K562 (cell line): Measurements from ENCODE around the gene C11orf54. TPM values are rescaled to one million over a fixed set of nuclear protein-coding genes. Genes with fewer than 3 reads are reported as not detected.
A peak's percentile ranks its signal among the peaks of the same experiment; 100 is the strongest.

ENCODE experiments used
- ATAC-seq: fragments of 200-7000 bp; cut with Tn5 transposase; 3 replicates; pipeline ENCODE4 v1.9.1; 2020; ENCODE audit warnings: moderate library complexity
- BruUV-seq: library from RNA; stranded (reverse); fragments of 400-500 nt; replicated peaks from 2 replicates; lab custom pipeline; 2021; lab: Mats Ljungman, UMichigan
- CTCF ChIA-PET: fragments of 300-600 bp; formaldehyde crosslinking; extraction: SDS; loops from one replicate; lab custom pipeline; 2021; ENCODE audit warnings: low intra/inter-chr PET ratio; lab: Yijun Ruan, JAX
- POLR2A ChIA-PET: fragments of 300-600, 350-650 bp; sonication (Branson Sonifier 250); formaldehyde crosslinking; extraction: SDS; loops from one replicate; lab custom pipeline; 2021; ENCODE audit warnings: antibody characterized with exemption, inconsistent platforms; lab: Yijun Ruan, JAX
- DNase-seq, 4 experiments: peaks; one replicate each; pipeline versions ENCODE4 v3.0.0 to v3.0.0-alpha.2; 2011 to 2018; ENCODE audit warnings: low spot score in 3 of 4, mixed read lengths in 3 of 4; ENCODE audit errors: extremely low read depth in 1 of 4
- FAIRE-seq: peaks from 2 replicates; lab custom pipeline; 2011; peaks lifted over from hg19 to GRCh38; lab: Jason Lieb, UNC
- H2AFZ ChIP-seq: 2 replicates; pipeline ENCODE4 v1.6.0; 2011; ENCODE audit warnings: low read depth, low read length, control low read depth, inconsistent platforms
- H3K27ac ChIP-seq: fragments of 200-600 bp; 3 replicates; pipeline ENCODE4 v1.8.0; 2011; ENCODE audit warnings: low read depth, mild to moderate bottlenecking, control low read depth, inconsistent platforms, low read length, moderate library complexity, mixed read lengths; ENCODE audit errors: extremely low read depth
- H3K27me3 ChIP-seq, 2 experiments: fragments of 300-600 bp in 1 of 2; 2 replicates in 1 of 2; 3 replicates in 1 of 2; pipeline versions ENCODE4 v1.6.0 to v1.8.0; 2011; ENCODE audit warnings: inconsistent platforms in 2 of 2, low read length in 2 of 2, mild to moderate bottlenecking in 1 of 2, mixed read lengths in 1 of 2, moderate library complexity in 1 of 2; ENCODE audit not compliant: control insufficient read depth in 2 of 2, insufficient read depth in 2 of 2
- H3K36me3 ChIP-seq: fragments of 300-600 bp; 3 replicates; pipeline ENCODE4 v1.8.0; 2011; ENCODE audit warnings: mild to moderate bottlenecking, low read length, inconsistent platforms; ENCODE audit not compliant: control insufficient read depth, insufficient read depth
- H3K4me1 ChIP-seq, 2 experiments: fragments of 200-600 bp in 1 of 2; replicated peaks in 1 of 2; 2 replicates in 1 of 2; 3 replicates in 1 of 2; pipeline versions ENCODE4 v1.5.1 to v1.8.0; 2011; ENCODE audit warnings: inconsistent platforms in 2 of 2, low read length in 2 of 2, mild to moderate bottlenecking in 1 of 2, mixed read lengths in 1 of 2, moderate library complexity in 1 of 2; ENCODE audit not compliant: control insufficient read depth in 2 of 2, insufficient read depth in 2 of 2
- H3K4me2 ChIP-seq: 2 replicates; pipeline ENCODE4 v1.6.1; 2011; ENCODE audit warnings: low read length, control low read depth, inconsistent platforms, mixed read lengths; ENCODE audit not compliant: insufficient read depth
- H3K4me3 ChIP-seq: fragments of 200-600 bp; sonication (generic), shearing (Covaris generic); 2 replicates; pipeline ENCODE4 v1.5.1; 2016; ENCODE audit warnings: control low read depth, inconsistent platforms
- H3K79me2 ChIP-seq: fragments of 200-600 bp; 3 replicates; pipeline ENCODE4 v1.8.0; 2011; ENCODE audit warnings: low read length, inconsistent platforms; ENCODE audit not compliant: control insufficient read depth, insufficient read depth
- H3K9ac ChIP-seq, 2 experiments: 2 replicates each; pipeline versions ENCODE4 v1.6.0 to v1.6.1; 2011; ENCODE audit warnings: low read depth in 2 of 2, low read length in 2 of 2, control low read depth in 1 of 2, inconsistent platforms in 1 of 2, mild to moderate bottlenecking in 1 of 2, mixed read lengths in 1 of 2; ENCODE audit not compliant: insufficient read depth in 1 of 2
- H3K9me1 ChIP-seq: one replicate; pipeline ENCODE4 v1.6.0; 2011; ENCODE audit warnings: inconsistent platforms, mild to moderate bottlenecking, low read length, moderate library complexity; ENCODE audit not compliant: control insufficient read depth, insufficient read depth
- H3K9me3 ChIP-seq: replicated peaks from 2 replicates; pipeline ENCODE4 v1.5.1; 2011; ENCODE audit warnings: low read depth, low read length, inconsistent platforms; ENCODE audit not compliant: control insufficient read depth, insufficient read depth
- H4K20me1 ChIP-seq: replicated peaks from 2 replicates; pipeline ENCODE4 v1.6.1; 2011; ENCODE audit warnings: low read length, inconsistent platforms, mixed read lengths; ENCODE audit not compliant: control insufficient read depth, insufficient read depth
- CBX8 ChIP-seq: fragments of 200-600 bp; sonication (generic); IDR thresholded peaks from 2 replicates; pipeline ENCODE4 v1.6.1; 2012; ENCODE audit warnings: borderline replicate concordance, mixed run types, low read depth, mild to moderate bottlenecking, moderate library complexity, mixed read lengths, low read length, control low read depth, inconsistent platforms; ENCODE audit not compliant: poor library complexity, severe bottlenecking; ENCODE audit errors: extremely low read depth
- E2F3 ChIP-seq: fragments of 250-450 bp; sonication (Bioruptor Pico); IDR thresholded peaks from 2 replicates; pipeline ENCODE4 v1.4.0; 2020; ENCODE audit warnings: mild to moderate bottlenecking
- GATAD2B ChIP-seq: fragments of 450-650 bp; IDR thresholded peaks from 2 replicates; pipeline ENCODE4 v1.6.1; 2017; ENCODE audit warnings: mild to moderate bottlenecking, borderline replicate concordance
- HNRNPL ChIP-seq: fragments of 200-400 bp; formaldehyde crosslinking; IDR thresholded peaks from 2 replicates; pipeline ENCODE4 v1.6.1; 2017; ENCODE audit warnings: low read depth, mild to moderate bottlenecking, low read length
- KHSRP ChIP-seq: fragments of 450-650 bp; IDR thresholded peaks from 2 replicates; pipeline ENCODE4 v1.6.1; 2017
- MAFG ChIP-seq: fragments of 450-650 bp; conservative IDR thresholded peaks from 2 replicates; pipeline ENCODE4 v1.6.1; 2016; ENCODE audit warnings: missing genetic modification characterization, missing compliant biosample characterization
- MYC ChIP-seq, 2 experiments: fragments of 250-450 bp in 1 of 2; sonication (Bioruptor Pico) in 1 of 2; IDR thresholded peaks; 2 replicates each; pipeline versions ENCODE4 v1.5.1 to v1.6.1; 2012 to 2021; ENCODE audit warnings: low read depth in 2 of 2, borderline replicate concordance in 1 of 2, improper control_type of control experiment in 1 of 2, low read length in 1 of 2, mild to moderate bottlenecking in 1 of 2, moderate library complexity in 1 of 2
- NCOA6 ChIP-seq: fragments of 450-650 bp; IDR thresholded peaks from 2 replicates; pipeline ENCODE4 v1.6.1; 2017; ENCODE audit warnings: mild to moderate bottlenecking
- NEUROD1 ChIP-seq: fragments of 150-350 bp; IDR thresholded peaks from 2 replicates; pipeline ENCODE4 v1.6.1; 2014; ENCODE audit warnings: borderline replicate concordance, low read length, low read depth; ENCODE audit not compliant: partially characterized antibody
- NFE2L1 ChIP-seq: fragments of 450-650 bp; IDR thresholded peaks from 2 replicates; pipeline ENCODE4 v1.6.1; 2016; ENCODE audit warnings: missing genetic modification characterization, low read depth, mild to moderate bottlenecking, missing compliant biosample characterization, moderate library complexity, borderline replicate concordance
- NR2F6 ChIP-seq: fragments of 450-650 bp; formaldehyde crosslinking; IDR thresholded peaks from 2 replicates; pipeline ENCODE4 v1.4.0; 2020; ENCODE audit warnings: mild to moderate bottlenecking
- PRMT5 ChIP-seq: sonication (generic); formaldehyde crosslinking; IDR thresholded peaks from 2 replicates; pipeline ENCODE4 v1.5.0; 2020; ENCODE audit warnings: missing genetic modification reagents
- RUNX1 ChIP-seq: sonication (generic); IDR thresholded peaks from 2 replicates; pipeline ENCODE4 v1.6.1; 2016; ENCODE audit warnings: antibody characterized with exemption, low read depth
- ZC3H8 ChIP-seq: fragments of 450-650 bp; IDR thresholded peaks from 2 replicates; pipeline ENCODE4 v1.6.1; 2017
- ZNF695 ChIP-seq: fragments of 450-650 bp; formaldehyde crosslinking; IDR thresholded peaks from 2 replicates; pipeline ENCODE4 v1.4.0; 2020; ENCODE audit warnings: mild to moderate bottlenecking, moderate library complexity
- WGBS: fragments of 100-300 bp; shearing (Covaris generic); methylation state at CpG from one replicate; pipeline ENCODE4 v1.1.6; 2016; ENCODE audit warnings: low coverage, mixed read lengths; ENCODE audit not compliant: insufficient coverage; ENCODE audit errors: missing lambda C conversion rate; 5-methylcytosine and 5-hydroxymethylcytosine counted together
- in situ Hi-C: fragments of 300-500 bp; cut with MboI; formaldehyde crosslinking; loops from 4 replicates; pipeline ENCODE4 v1.15.0; 2018; ENCODE audit warnings: inconsistent platforms, mixed read lengths
- intact Hi-C: fragments of 100-400 bp; cut with micrococcal nuclease; formaldehyde crosslinking; loops from 2 replicates; pipeline ENCODE4 v1.14.2; 2022
- polyA plus RNA-seq, 8 experiments: library from polyadenylated mRNA; depleted of rRNA in 4 of 8; stranded (reverse) in 5 of 8; unstranded in 3 of 8; fragments of >200 nt; fragmentation: Nextera tagmentation in 2 of 8; fragmentation: Illumina TruSeq in 1 of 8; extraction: Ambion mirVana in 2 of 8; extraction: Trizol in 1 of 8; gene quantifications; 2 replicates each; pipeline versions ENCODE4 v1.2.1 to v1.2.3, GENCODE V29; 2011 to 2014; ENCODE audit warnings: inconsistent platforms in 1 of 8, missing spikeins in 1 of 8
- total RNA-seq, 7 experiments: library from RNA; depleted of rRNA in 6 of 7; stranded (reverse); fragments of >200 nt in 6 of 7; fragmentation: Illumina TruSeq in 2 of 7; extraction: Trizol in 2 of 7; gene quantifications; 2 replicates each; pipeline versions ENCODE4 v1.2.1 to v1.2.3, GENCODE V29; 2011 to 2021; ENCODE audit warnings: low replicate concordance in 1 of 7
- TF ChIP-seq, protein P1 (sequence below), 2 experiments: fragments of 450-650 bp; IDR thresholded peaks; 2 replicates each; pipeline ENCODE4 v1.6.1; 2018; ENCODE audit warnings: mild to moderate bottlenecking in 2 of 2, low read depth in 1 of 2; ENCODE audit not compliant: partially characterized antibody in 2 of 2

The C11orf54 gene
- total and polyA plus RNA-seq, 9 of the 15 experiments (the other 6 are each of a cell fraction or from before 2014, with no cell fraction given): 13.4 to 33.0 (median 23.1) TPM

DNA sequence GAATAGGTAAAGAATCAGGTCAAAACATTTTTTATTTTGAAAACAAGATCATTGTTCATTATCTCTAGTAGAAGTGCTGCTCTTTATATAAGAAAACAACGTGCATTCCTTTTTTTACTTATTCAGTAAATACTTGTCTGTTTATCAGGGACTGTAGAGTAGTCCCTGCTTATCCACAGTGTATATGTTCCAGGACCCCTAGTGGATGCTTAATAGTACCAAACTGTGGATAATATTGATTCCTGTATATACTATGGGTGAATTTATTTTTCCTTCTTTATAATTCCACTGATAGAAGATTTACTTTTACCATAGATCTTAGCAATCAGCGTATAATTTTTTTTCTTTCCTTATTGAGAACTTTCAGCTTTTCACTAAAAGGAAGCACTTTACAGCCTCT, 47.4 kb upstream of the C11orf54 start:
- CTCF ChIA-PET: no interaction called here
- Histone ChIP-seq H2AFZ (no peak overlapping the region), H3K27me3 (no peaks in the 10 kb centered on the region), H3K9me3 (no peaks in the 10 kb centered on the region), H4K20me1 (no peaks in the 10 kb centered on the region), H3K36me3 (peaks cover 89% of the 10 kb centered on the region), H3K79me2 (no peaks in the 10 kb centered on the region), H3K4me2 (no peak overlapping the region), H3K9me1 (no peaks in the 10 kb centered on the region), H3K4me1 (no peaks in the 10 kb centered on the region), H3K9ac (no peak overlapping the region), H3K27ac (no peak overlapping the region), H3K4me3 (no peak overlapping the region)
- no peak for FAIRE-seq
- BruUV-seq: no TSS peak
- TF ChIP-seq NR2F6 (no peak), MAFG (tag) (no peak), MYC (IDR thresholded peaks at IDR 0.05; ENCODE audit: low read depth, low read length) (no peak), MYC (CRISPR knock-in tag; IDR thresholded peaks at IDR 0.05; ENCODE audit: borderline replicate concordance, low read depth) (no peak), KHSRP (no peak), NEUROD1 (no peak), PRMT5 (CRISPR knock-in tag) (no peak), ZNF695 (CRISPR knock-in tag) (no peak), E2F3 (CRISPR knock-in tag) (no peak), RUNX1 (no peak), CBX8 (no peak), NCOA6 (no peak), GATAD2B (no peak), ZC3H8 (no peak), NFE2L1 (tag) (no peak), HNRNPL (no peak)
- TF ChIP-seq, protein P1, sequence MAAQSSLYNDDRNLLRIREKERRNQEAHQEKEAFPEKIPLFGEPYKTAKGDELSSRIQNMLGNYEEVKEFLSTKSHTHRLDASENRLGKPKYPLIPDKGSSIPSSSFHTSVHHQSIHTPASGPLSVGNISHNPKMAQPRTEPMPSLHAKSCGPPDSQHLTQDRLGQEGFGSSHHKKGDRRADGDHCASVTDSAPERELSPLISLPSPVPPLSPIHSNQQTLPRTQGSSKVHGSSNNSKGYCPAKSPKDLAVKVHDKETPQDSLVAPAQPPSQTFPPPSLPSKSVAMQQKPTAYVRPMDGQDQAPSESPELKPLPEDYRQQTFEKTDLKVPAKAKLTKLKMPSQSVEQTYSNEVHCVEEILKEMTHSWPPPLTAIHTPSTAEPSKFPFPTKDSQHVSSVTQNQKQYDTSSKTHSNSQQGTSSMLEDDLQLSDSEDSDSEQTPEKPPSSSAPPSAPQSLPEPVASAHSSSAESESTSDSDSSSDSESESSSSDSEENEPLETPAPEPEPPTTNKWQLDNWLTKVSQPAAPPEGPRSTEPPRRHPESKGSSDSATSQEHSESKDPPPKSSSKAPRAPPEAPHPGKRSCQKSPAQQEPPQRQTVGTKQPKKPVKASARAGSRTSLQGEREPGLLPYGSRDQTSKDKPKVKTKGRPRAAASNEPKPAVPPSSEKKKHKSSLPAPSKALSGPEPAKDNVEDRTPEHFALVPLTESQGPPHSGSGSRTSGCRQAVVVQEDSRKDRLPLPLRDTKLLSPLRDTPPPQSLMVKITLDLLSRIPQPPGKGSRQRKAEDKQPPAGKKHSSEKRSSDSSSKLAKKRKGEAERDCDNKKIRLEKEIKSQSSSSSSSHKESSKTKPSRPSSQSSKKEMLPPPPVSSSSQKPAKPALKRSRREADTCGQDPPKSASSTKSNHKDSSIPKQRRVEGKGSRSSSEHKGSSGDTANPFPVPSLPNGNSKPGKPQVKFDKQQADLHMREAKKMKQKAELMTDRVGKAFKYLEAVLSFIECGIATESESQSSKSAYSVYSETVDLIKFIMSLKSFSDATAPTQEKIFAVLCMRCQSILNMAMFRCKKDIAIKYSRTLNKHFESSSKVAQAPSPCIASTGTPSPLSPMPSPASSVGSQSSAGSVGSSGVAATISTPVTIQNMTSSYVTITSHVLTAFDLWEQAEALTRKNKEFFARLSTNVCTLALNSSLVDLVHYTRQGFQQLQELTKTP (IDR thresholded peaks at IDR 0.05; ENCODE audit: low read depth in 1 of 2, partially characterized antibody in 2 of 2): no peak
- 82% methylated on average over 2 of the region's 2 CpGs for WGBS
- peak; percentile 78 for ATAC-seq
- in situ Hi-C loops (no loop called here), intact Hi-C loops (no loop called here)
- DNase-seq: no peak
- POLR2A ChIA-PET: no interaction called here
